Nephron progenitor cell (in vitro differentiated cells): ENCODE data around the gene KRTAP16-1.

Experiments used
- DNase-seq: peaks from one replicate; pipeline ENCODE4 v3.0.0; 2021
- H3K27ac Mint-ChIP-seq: 2 replicates; pipeline ENCODE4 v1.8.0; 2021; ENCODE audit warnings: mild to moderate bottlenecking, moderate library complexity, mixed read lengths
- H3K27me3 Mint-ChIP-seq: 2 replicates; pipeline ENCODE4 v1.8.0; 2021; ENCODE audit warnings: mild to moderate bottlenecking, low read depth, mixed read lengths; ENCODE audit not compliant: poor library complexity
- H3K36me3 Mint-ChIP-seq: 2 replicates; pipeline ENCODE4 v1.8.0; 2021; ENCODE audit warnings: low read depth, mixed read lengths
- H3K4me1 Mint-ChIP-seq: 2 replicates; pipeline ENCODE4 v1.8.0; 2021; ENCODE audit warnings: mixed read lengths
- H3K4me3 Mint-ChIP-seq: 2 replicates; pipeline ENCODE4 v1.8.0; 2021; ENCODE audit warnings: mild to moderate bottlenecking, moderate library complexity, mixed read lengths
- H3K9me3 Mint-ChIP-seq: 2 replicates; pipeline ENCODE4 v1.8.0; 2021; ENCODE audit warnings: mild to moderate bottlenecking, moderate library complexity, mixed read lengths
- CTCF ChIP-seq: fragments of 200-600 bp; sonication (generic); IDR thresholded peaks from 2 replicates; pipeline ENCODE4 v1.5.0; 2021; ENCODE audit warnings: antibody characterized with exemption

KRTAP16-1 gene

GRCh38 chr17:41338961-41339485 is 29.9 kb upstream of the KRTAP16-1 start:
- peaks cover 18% of the 10 kb centered on the region for H3K9me3 Mint-ChIP-seq
- H3K27ac Mint-ChIP-seq = no peak overlapping the region
- no peak for DNase-seq
- H3K4me3 Mint-ChIP-seq = no peak overlapping the region
- peaks cover 22% of the 10 kb centered on the region for H3K4me1 Mint-ChIP-seq
- peaks cover 5% of the 10 kb centered on the region for H3K36me3 Mint-ChIP-seq
- peaks cover 2% of the 10 kb centered on the region for H3K27me3 Mint-ChIP-seq
- no peak for TF ChIP-seq CTCF

GRCh38 chr17:41335747-41336146 is 26.6 kb upstream of the KRTAP16-1 start:
- H3K27ac Mint-ChIP-seq = no peak overlapping the region
- peaks cover 7% of the 10 kb centered on the region for H3K27me3 Mint-ChIP-seq
- peaks cover 17% of the 10 kb centered on the region for H3K4me1 Mint-ChIP-seq
- TF ChIP-seq CTCF = no peak
- no peak overlapping the region for H3K4me3 Mint-ChIP-seq
- no peak for DNase-seq
- no peaks in the 10 kb centered on the region for H3K9me3 Mint-ChIP-seq
- H3K36me3 Mint-ChIP-seq = no peaks in the 10 kb centered on the region

GRCh38 chr17:41334385-41335305 is 25.5 kb upstream of the KRTAP16-1 start:
- Mint-ChIP-seq H3K9me3 (no peaks in the 10 kb centered on the region), H3K4me1 (peaks cover 8% of the 10 kb centered on the region), H3K27ac (no peak overlapping the region), H3K36me3 (no peaks in the 10 kb centered on the region), H3K27me3 (peaks cover 10% of the 10 kb centered on the region), H3K4me3 (no peak overlapping the region)
- TF ChIP-seq CTCF = no peak
- no peak for DNase-seq

GRCh38 chr17:41333836-41334235 is 24.7 kb upstream of the KRTAP16-1 start:
- Mint-ChIP-seq H3K4me1 (peaks cover 8% of the 10 kb centered on the region), H3K36me3 (no peaks in the 10 kb centered on the region), H3K27me3 (peaks cover 10% of the 10 kb centered on the region), H3K4me3 (no peak overlapping the region), H3K27ac (no peak overlapping the region), H3K9me3 (no peaks in the 10 kb centered on the region)
- DNase-seq = no peak
- no peak for TF ChIP-seq CTCF

- Mint-ChIP-seq H3K9me3 (no peaks in the 10 kb centered on the region), H3K4me3 (no peak overlapping the region), H3K4me1 (peaks cover 8% of the 10 kb centered on the region), H3K27ac (no peak overlapping the region), H3K27me3 (peaks cover 10% of the 10 kb centered on the region), H3K36me3 (no peaks in the 10 kb centered on the region)
- no peak for TF ChIP-seq CTCF
- no peak for DNase-seq
These were observed 24.0 kb upstream of the KRTAP16-1 start for GRCh38 chr17:41333098-41333497.
